GM23338 (cell line): Measurements from ENCODE around the gene RNLS. TPM values are rescaled to one million over a fixed set of nuclear protein-coding genes. Genes with fewer than 3 reads are reported as not detected.

ENCODE experiments used
- ATAC-seq: fragments of 200-7000 bp; cut with Tn5 transposase; 3 replicates; pipeline ENCODE4 v1.9.1; 2020
- DNase-seq: peaks from one replicate; pipeline ENCODE4 v3.0.0-alpha.2; 2015; ENCODE audit warnings: low spot score
- H2AFZ ChIP-seq: fragments of 200-600 bp; sonication (generic); 2 replicates; pipeline ENCODE4 v1.8.0; 2016; ENCODE audit warnings: antibody characterized with exemption, mild to moderate bottlenecking, moderate library complexity
- H3F3A ChIP-seq: fragments of 200-600 bp; sonication (generic); replicated peaks from 2 replicates; pipeline ENCODE4 v1.8.0; 2017; ENCODE audit warnings: antibody characterized with exemption, mixed run types, low read depth
- H3K27ac ChIP-seq: fragments of 200-600 bp; sonication (generic); 2 replicates; pipeline ENCODE4 v1.6.1; 2016; ENCODE audit warnings: low read depth
- H3K27me3 ChIP-seq: fragments of 200-600 bp; sonication (generic); 2 replicates; pipeline ENCODE4 v1.8.0; 2016; ENCODE audit warnings: mild to moderate bottlenecking, mixed run types, moderate library complexity; ENCODE audit not compliant: insufficient read depth
- H3K36me3 ChIP-seq: fragments of 200-600 bp; sonication (generic); 2 replicates; pipeline ENCODE4 v1.8.0; 2016; ENCODE audit warnings: mild to moderate bottlenecking; ENCODE audit not compliant: insufficient read depth
- H3K4me1 ChIP-seq: fragments of 200-600 bp; sonication (generic); 2 replicates; pipeline ENCODE4 v1.8.0; 2016; ENCODE audit warnings: mild to moderate bottlenecking, moderate library complexity; ENCODE audit not compliant: insufficient read depth
- H3K4me2 ChIP-seq: fragments of 200-600 bp; sonication (generic); 2 replicates; pipeline ENCODE4 v1.7.1; 2017; ENCODE audit warnings: mixed run types
- H3K4me3 ChIP-seq: fragments of 200-600 bp; sonication (generic); 2 replicates; pipeline ENCODE4 v1.6.1; 2016; ENCODE audit warnings: mixed run types
- H3K79me2 ChIP-seq: fragments of 200-600 bp; sonication (generic); replicated peaks from 2 replicates; pipeline ENCODE4 v1.8.0; 2017; ENCODE audit warnings: mild to moderate bottlenecking; ENCODE audit not compliant: insufficient read depth
- H3K9me2 ChIP-seq: fragments of 200-600 bp; sonication (generic); 2 replicates; pipeline ENCODE4 v1.8.0; 2017; ENCODE audit not compliant: insufficient read depth
- H4K20me1 ChIP-seq: fragments of 200-600 bp; sonication (generic); replicated peaks from 2 replicates; pipeline ENCODE4 v1.8.0; 2017; ENCODE audit warnings: mild to moderate bottlenecking; ENCODE audit not compliant: insufficient read depth
- H3K27ac Mint-ChIP-seq: 2 replicates; pipeline ENCODE4 v1.8.0; 2020; ENCODE audit warnings: inconsistent platforms, mild to moderate bottlenecking, moderate library complexity, mixed read lengths
- H3K27me3 Mint-ChIP-seq: 3 replicates; pipeline ENCODE4 v1.8.0; 2022; ENCODE audit warnings: low read depth, mild to moderate bottlenecking, moderate library complexity, mixed read lengths, inconsistent platforms; ENCODE audit not compliant: insufficient read depth, poor library complexity
- H3K36me3 Mint-ChIP-seq: 3 replicates; pipeline ENCODE4 v1.8.0; 2021; ENCODE audit warnings: low read depth, mild to moderate bottlenecking, inconsistent platforms, moderate library complexity, mixed read lengths
- H3K4me1 Mint-ChIP-seq: 3 replicates; pipeline ENCODE4 v1.8.0; 2020; ENCODE audit warnings: mild to moderate bottlenecking, inconsistent platforms, mixed read lengths
- H3K4me3 Mint-ChIP-seq: 3 replicates; pipeline ENCODE4 v1.8.0; 2021; ENCODE audit warnings: moderate library complexity, mild to moderate bottlenecking, inconsistent platforms, mixed read lengths
- H3K9me3 Mint-ChIP-seq: 3 replicates; pipeline ENCODE4 v1.8.0; 2020; ENCODE audit warnings: moderate library complexity, mild to moderate bottlenecking, inconsistent platforms, mixed read lengths
- CREB1 ChIP-seq: fragments of 250-450 bp; sonication (Bioruptor Pico); IDR thresholded peaks from 2 replicates; pipeline ENCODE4 v1.5.0; 2020; ENCODE audit warnings: low read depth, mild to moderate bottlenecking, moderate library complexity
- EZH2phosphoT487 ChIP-seq: fragments of 200-600 bp; sonication (generic); IDR thresholded peaks from one replicate; pipeline ENCODE4 v1.8.1; 2018; ENCODE audit warnings: antibody characterized with exemption; ENCODE audit not compliant: unreplicated experiment
- NANOG ChIP-seq: IDR thresholded peaks from 2 replicates; pipeline ENCODE4 v1.6.1; 2016; ENCODE audit warnings: antibody characterized with exemption, borderline replicate concordance
- POLR2AphosphoS5 ChIP-seq: IDR thresholded peaks from 2 replicates; pipeline ENCODE4 v1.6.1; 2016; ENCODE audit warnings: antibody characterized with exemption, low read depth
- REST ChIP-seq: IDR thresholded peaks from one replicate; pipeline ENCODE4 v1.6.1; 2018; ENCODE audit warnings: antibody characterized with exemption; ENCODE audit not compliant: unreplicated experiment
- ZNF114 ChIP-seq: fragments of 250-450 bp; sonication (Bioruptor Pico); IDR thresholded peaks from 2 replicates; pipeline ENCODE4 v1.5.0; 2020; ENCODE audit warnings: mild to moderate bottlenecking, moderate library complexity
- ZNF462 ChIP-seq: fragments of 250-450 bp; sonication (Bioruptor Pico); IDR thresholded peaks from 2 replicates; pipeline ENCODE4 v1.5.0; 2020; ENCODE audit warnings: mild to moderate bottlenecking, moderate library complexity
- polyA plus RNA-seq: library from polyadenylated mRNA; unstranded; fragments of >200 nt; fragmentation: Nextera tagmentation; extraction: Ambion mirVana; gene quantifications from 2 replicates; pipeline ENCODE4 v1.2.1, GENCODE V29; 2016
- total RNA-seq: library from RNA; depleted of rRNA; stranded (reverse); fragments of >200 nt; shearing (Covaris generic); gene quantifications from 2 replicates; pipeline ENCODE4 v1.2.3, GENCODE V29; 2014

Gene RNLS
- total and polyA plus RNA-seq, 2 experiments from 2014 or later: 8.8 to 15.2 TPM

GRCh38 chr10:88521791-88522190 lies 61.3 kb downstream of the RNLS start:
- Histone ChIP-seq H3F3A (no peaks in the 10 kb centered on the region), H3K79me2 (no peaks in the 10 kb centered on the region), H3K4me1 (peaks cover 23% of the 10 kb centered on the region), H3K36me3 (no peaks in the 10 kb centered on the region), H3K9me2 (no peaks in the 10 kb centered on the region), H4K20me1 (no peaks in the 10 kb centered on the region), H3K27me3 (no peaks in the 10 kb centered on the region), H3K27ac (no peak overlapping the region), H3K4me2 (peak overlapping the region; percentile 28; the same call in 1 of the 2 replicates), H2AFZ (no peak overlapping the region), H3K4me3 (no peak overlapping the region)
- no peaks in the 10 kb centered on the region for H3K36me3 Mint-ChIP-seq
- H3K27ac Mint-ChIP-seq: no peak overlapping the region
- no peak for TF ChIP-seq EZH2phosphoT487
- no peak for TF ChIP-seq POLR2AphosphoS5
- TF ChIP-seq ZNF462 (CRISPR knock-in tag): no peak
- TF ChIP-seq REST: no peak
- TF ChIP-seq NANOG: no peak
- no peak for TF ChIP-seq CREB1 (CRISPR knock-in tag)
- no peak for TF ChIP-seq ZNF114 (CRISPR knock-in tag)
- DNase-seq (no peak), ATAC-seq (no peak)
- no peaks in the 10 kb centered on the region for H3K27me3 Mint-ChIP-seq
- no peak overlapping the region for H3K4me3 Mint-ChIP-seq
- peaks cover 37% of the 10 kb centered on the region for H3K4me1 Mint-ChIP-seq
- no peaks in the 10 kb centered on the region for H3K9me3 Mint-ChIP-seq
